Upper lobe of right lung (tissue), 1 donor: Measurements from ENCODE around the gene HRH4. TPM values are rescaled to one million over a fixed set of nuclear protein-coding genes. Genes with fewer than 3 reads are reported as not detected.

Experiments used
- ATAC-seq: fragments of 200-7000 bp; cut with Tn5 transposase; one replicate; pipeline ENCODE4 v1.9.1; 2020; ENCODE audit warnings: mild to moderate bottlenecking, moderate library complexity
- DNase-seq: peaks from one replicate; pipeline ENCODE4 v3.0.0-alpha.2; 2020
- H3K27ac ChIP-seq: fragments of 200-600 bp; one replicate; pipeline ENCODE4 v1.8.0; 2022
- H3K27me3 ChIP-seq: fragments of 200-600 bp; one replicate; pipeline ENCODE4 v1.8.0; 2022; ENCODE audit warnings: mild to moderate bottlenecking
- H3K36me3 ChIP-seq: fragments of 200-600 bp; one replicate; pipeline ENCODE4 v1.8.0; 2022
- H3K4me1 ChIP-seq: fragments of 200-600 bp; one replicate; pipeline ENCODE4 v1.8.0; 2022
- H3K4me3 ChIP-seq: fragments of 200-600 bp; one replicate; pipeline ENCODE4 v1.8.0; 2022; ENCODE audit warnings: mild to moderate bottlenecking
- H3K9me3 ChIP-seq: fragments of 200-600 bp; one replicate; pipeline ENCODE4 v1.8.0; 2022
- intact Hi-C: fragments of 100-400 bp; cut with DNase I; formaldehyde crosslinking; loops from one replicate; pipeline ENCODE4 v1.11.0; 2022
- total RNA-seq: library from RNA; stranded (reverse); fragmentation: NEBNext Ultra II Directional; extraction: Animal tissue kit (Norgen Biotek cat#: 25700); gene quantifications from one replicate; pipeline ENCODE4 v1.2.1, GENCODE V29; 2021
- TF ChIP-seq, protein P1 (sequence below): fragments of 200-600 bp; IDR thresholded peaks from one replicate; pipeline ENCODE4 v1.8.0; 2022; ENCODE audit warnings: antibody characterized with exemption
- donor health status: DM: no; HTN: yes; CAD: no; lungs with severe emphysema.

HRH4 gene
- total RNA-seq, 1 donor from 2014 or later, result 1.7 TPM

DNA sequence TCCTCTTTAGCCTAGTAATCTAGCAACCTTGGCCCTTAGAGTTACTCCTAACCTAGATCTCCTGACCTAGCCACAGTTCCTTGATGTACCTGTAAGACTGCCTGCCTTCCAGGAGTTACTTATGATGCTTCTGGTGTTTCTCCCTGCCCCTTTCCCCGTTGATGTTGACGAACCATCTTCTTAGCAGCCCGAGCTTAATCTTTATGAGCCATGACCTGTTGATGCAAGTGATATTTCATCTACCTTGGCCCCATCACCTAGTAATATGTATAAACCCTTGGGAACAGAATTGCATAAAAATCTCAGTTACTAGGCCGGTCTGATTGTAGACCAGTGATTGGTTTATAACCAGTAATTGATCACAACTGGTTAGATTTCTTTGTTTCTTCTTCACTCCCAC lies 31.2 kb upstream of the HRH4 start:
- peaks cover 6% of the 10 kb centered on the region for H3K4me1 ChIP-seq
- intact Hi-C loops, result no loop called here
- TF ChIP-seq, protein P1, sequence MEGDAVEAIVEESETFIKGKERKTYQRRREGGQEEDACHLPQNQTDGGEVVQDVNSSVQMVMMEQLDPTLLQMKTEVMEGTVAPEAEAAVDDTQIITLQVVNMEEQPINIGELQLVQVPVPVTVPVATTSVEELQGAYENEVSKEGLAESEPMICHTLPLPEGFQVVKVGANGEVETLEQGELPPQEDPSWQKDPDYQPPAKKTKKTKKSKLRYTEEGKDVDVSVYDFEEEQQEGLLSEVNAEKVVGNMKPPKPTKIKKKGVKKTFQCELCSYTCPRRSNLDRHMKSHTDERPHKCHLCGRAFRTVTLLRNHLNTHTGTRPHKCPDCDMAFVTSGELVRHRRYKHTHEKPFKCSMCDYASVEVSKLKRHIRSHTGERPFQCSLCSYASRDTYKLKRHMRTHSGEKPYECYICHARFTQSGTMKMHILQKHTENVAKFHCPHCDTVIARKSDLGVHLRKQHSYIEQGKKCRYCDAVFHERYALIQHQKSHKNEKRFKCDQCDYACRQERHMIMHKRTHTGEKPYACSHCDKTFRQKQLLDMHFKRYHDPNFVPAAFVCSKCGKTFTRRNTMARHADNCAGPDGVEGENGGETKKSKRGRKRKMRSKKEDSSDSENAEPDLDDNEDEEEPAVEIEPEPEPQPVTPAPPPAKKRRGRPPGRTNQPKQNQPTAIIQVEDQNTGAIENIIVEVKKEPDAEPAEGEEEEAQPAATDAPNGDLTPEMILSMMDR, result no peak
- ATAC-seq, result no peak
- H3K9me3 ChIP-seq, result no peaks in the 10 kb centered on the region
- H3K27ac ChIP-seq, result no peak overlapping the region
- H3K4me3 ChIP-seq, result no peak overlapping the region
- H3K27me3 ChIP-seq, result peaks cover 5% of the 10 kb centered on the region
- DNase-seq, result no peak
- H3K36me3 ChIP-seq, result peaks cover 17% of the 10 kb centered on the region

DNA sequence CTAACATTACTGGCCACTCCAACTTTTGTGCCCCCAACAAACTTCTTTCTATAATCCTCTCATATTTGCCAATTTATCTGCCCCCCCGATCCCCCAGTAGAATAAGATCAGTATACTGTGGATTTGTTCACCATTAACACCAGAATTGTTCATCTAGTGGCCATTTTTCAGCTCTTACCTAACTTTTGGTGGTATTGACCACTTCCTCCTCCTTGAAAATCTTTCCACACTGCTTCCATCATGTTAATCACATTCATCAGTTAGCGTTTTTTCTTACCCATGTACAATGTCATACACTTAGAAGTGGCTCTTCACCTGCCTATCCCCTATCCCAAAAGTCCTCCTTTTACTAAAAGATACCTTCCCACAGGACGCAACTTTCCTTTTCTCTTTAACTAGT lies 27.8 kb upstream of the HRH4 start:
- no peak overlapping the region for H3K27ac ChIP-seq

DNA sequence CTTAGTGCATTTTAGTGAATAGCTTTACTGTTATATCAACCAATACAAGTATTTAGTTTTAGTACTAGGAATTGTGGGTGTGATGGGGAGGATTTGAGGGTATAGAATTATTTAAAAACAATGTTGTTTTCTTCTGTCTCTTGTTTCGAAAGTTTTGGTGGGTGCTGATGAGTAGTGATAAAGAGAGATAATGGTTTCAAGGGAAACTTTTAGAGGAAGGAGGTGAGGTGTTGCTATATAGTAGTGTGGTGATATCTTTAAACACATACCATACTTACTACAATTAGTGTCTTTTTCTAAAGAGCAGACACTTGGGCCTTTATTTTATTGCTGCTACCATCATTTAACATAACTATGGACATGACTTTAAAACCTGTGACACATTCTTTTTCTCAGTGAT lies 23.5 kb upstream of the HRH4 start:
- DNase-seq (no peak), ATAC-seq (no peak)
- Histone ChIP-seq H3K9me3 (no peaks in the 10 kb centered on the region), H3K36me3 (peaks cover 51% of the 10 kb centered on the region), H3K27ac (no peak overlapping the region), H3K4me3 (no peak overlapping the region), H3K4me1 (no peaks in the 10 kb centered on the region), H3K27me3 (no peaks in the 10 kb centered on the region)
- TF ChIP-seq, protein P1, result no peak
- intact Hi-C loops, result no loop called here

More for the DNA sequence above, 27.8 kb upstream of the HRH4 start:
- intact Hi-C loops, result no loop called here
- H3K27me3 ChIP-seq, result no peaks in the 10 kb centered on the region
- H3K9me3 ChIP-seq, result no peaks in the 10 kb centered on the region
- H3K4me1 ChIP-seq, result peaks cover 3% of the 10 kb centered on the region
- no peak for DNase-seq
- TF ChIP-seq, protein P1, result no peak
- peaks cover 33% of the 10 kb centered on the region for H3K36me3 ChIP-seq
- no peak overlapping the region for H3K4me3 ChIP-seq
- no peak for ATAC-seq

DNA sequence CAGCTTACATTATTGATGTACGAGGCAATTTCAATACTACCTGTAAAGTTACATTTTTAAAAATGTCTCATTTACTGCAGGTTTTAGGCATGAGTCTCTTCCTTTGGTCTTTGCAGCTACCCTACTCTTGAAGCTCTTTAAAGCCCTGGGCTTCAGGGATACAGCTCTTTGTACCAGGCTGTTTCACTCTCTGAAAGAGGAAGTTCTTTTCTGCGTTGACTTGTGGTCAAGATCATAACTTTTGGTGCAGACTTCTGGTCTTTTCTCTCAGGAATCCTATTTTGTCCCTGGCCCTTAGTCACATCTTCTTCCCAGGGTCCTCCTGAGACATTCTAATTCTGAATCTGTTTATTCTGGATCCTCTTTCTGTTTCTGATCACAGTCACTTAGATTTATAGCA lies 16.6 kb upstream of the HRH4 start:
- peak; percentile 39 for ATAC-seq
- no peaks in the 10 kb centered on the region for H3K4me1 ChIP-seq
- peaks cover 72% of the 10 kb centered on the region for H3K36me3 ChIP-seq
- no peak overlapping the region for H3K4me3 ChIP-seq
- intact Hi-C loops, result no loop called here
- no peaks in the 10 kb centered on the region for H3K9me3 ChIP-seq
- no peak overlapping the region for H3K27ac ChIP-seq
- DNase-seq, result no peak
- TF ChIP-seq, protein P1, result no peak
- H3K27me3 ChIP-seq, result no peaks in the 10 kb centered on the region

DNA sequence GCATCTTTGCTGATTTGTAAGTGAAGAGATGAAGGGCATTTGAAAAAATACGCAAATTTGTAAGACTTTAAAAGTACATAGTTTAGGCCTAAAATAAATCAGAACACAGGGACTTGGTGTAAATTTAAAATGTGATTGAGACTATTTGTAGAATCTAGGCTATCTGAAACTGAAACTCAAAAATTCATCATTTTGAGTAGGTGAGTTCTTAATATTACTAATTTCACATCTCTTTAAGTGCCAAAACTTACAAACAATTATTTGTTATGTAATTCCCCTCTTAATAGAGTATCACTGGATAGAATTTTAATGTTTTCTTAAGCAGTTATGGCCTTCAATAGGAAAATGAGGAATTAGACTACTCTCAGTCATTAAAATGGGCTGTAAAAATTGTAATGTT lies 14.0 kb upstream of the HRH4 start:
- ATAC-seq (no peak), DNase-seq (no peak)
- Histone ChIP-seq H3K4me1 (no peaks in the 10 kb centered on the region), H3K4me3 (no peak overlapping the region), H3K27me3 (no peaks in the 10 kb centered on the region), H3K36me3 (peaks cover 80% of the 10 kb centered on the region), H3K9me3 (no peaks in the 10 kb centered on the region), H3K27ac (no peak overlapping the region)
- TF ChIP-seq, protein P1, result no peak
- intact Hi-C loops, result no loop called here

DNA sequence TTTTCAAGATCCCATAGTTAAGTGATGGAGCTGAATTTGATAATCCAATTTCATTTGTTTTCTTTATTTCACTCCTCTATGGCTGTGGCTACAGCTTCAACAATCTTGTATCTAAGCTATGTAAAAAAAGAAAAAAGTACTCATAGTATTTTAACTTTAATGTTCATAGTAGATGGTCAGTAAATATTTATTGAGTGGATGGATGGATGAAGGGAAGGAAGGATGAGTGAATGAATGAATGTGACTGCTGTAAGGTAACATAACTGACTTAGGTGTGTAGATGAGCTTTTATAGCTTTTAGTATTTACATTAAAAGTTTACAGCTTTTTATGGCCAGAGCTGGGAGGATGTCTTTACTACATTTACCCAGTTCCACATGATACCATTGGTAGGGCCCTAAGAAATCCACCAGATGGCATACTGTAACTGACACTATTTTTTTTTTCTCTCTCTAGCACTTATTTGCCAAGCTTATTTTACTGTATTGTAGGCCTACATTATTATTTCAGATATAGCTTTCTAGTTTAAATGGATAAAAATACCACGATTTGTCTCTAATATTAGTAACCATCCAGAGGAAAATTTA lies 13.4 kb upstream of the HRH4 start:
- ATAC-seq, result no peak
- Histone ChIP-seq H3K9me3 (no peaks in the 10 kb centered on the region), H3K27me3 (no peaks in the 10 kb centered on the region), H3K4me1 (no peaks in the 10 kb centered on the region), H3K4me3 (no peak overlapping the region), H3K27ac (no peak overlapping the region), H3K36me3 (peaks cover 76% of the 10 kb centered on the region)
- intact Hi-C loops, result no loop called here
- no peak for DNase-seq
- TF ChIP-seq, protein P1, result no peak
